ENCODE results near the gene GSTA5.

DNA sequence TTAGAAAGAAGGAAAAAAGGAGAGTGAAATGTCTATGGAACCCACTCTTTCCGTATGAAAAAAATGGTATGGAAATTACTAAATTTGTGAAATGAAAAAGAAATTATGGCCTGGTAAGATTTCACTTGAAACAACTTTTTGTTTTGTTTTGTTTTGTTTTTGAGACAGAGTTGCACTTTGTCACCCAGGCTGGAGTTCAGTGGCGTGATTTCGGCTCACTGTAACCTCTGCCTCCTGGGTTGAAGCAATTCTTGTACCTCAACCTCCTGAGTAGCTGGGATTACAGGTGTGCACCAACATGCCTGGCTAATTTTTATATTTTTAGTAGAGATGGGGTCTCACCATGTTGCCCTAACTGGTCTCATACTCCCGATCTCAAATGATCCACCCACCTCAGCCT lies 17.8 kb upstream of the GSTA5 start:
- TF ChIP-seq RAD21 (IDR thresholded peaks at IDR 0.05 in 1 of 2, conservative IDR thresholded peaks at IDR 0.05 in 1 of 2; ENCODE audit: low read depth in 2 of 2, low read length in 2 of 2) = no peak
- no peak for TF ChIP-seq HDAC6 (IDR thresholded peaks at IDR 0.05; ENCODE audit: low read depth, low read length)
- TF ChIP-seq SP1 (IDR thresholded peaks at IDR 0.05; ENCODE audit: low read depth, low read length) = no peak
- TF ChIP-seq, protein P1, sequence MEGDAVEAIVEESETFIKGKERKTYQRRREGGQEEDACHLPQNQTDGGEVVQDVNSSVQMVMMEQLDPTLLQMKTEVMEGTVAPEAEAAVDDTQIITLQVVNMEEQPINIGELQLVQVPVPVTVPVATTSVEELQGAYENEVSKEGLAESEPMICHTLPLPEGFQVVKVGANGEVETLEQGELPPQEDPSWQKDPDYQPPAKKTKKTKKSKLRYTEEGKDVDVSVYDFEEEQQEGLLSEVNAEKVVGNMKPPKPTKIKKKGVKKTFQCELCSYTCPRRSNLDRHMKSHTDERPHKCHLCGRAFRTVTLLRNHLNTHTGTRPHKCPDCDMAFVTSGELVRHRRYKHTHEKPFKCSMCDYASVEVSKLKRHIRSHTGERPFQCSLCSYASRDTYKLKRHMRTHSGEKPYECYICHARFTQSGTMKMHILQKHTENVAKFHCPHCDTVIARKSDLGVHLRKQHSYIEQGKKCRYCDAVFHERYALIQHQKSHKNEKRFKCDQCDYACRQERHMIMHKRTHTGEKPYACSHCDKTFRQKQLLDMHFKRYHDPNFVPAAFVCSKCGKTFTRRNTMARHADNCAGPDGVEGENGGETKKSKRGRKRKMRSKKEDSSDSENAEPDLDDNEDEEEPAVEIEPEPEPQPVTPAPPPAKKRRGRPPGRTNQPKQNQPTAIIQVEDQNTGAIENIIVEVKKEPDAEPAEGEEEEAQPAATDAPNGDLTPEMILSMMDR (IDR thresholded peaks at IDR 0.05; ENCODE audit: control extremely low read depth in 1 of 3, insufficient read depth in 1 of 3, low read depth in 1 of 3, low read length in 3 of 3) = no peak
- no peak for TF ChIP-seq BACH1 (IDR thresholded peaks at IDR 0.05; ENCODE audit: low read length)
- no peak for TF ChIP-seq EP300 (IDR thresholded peaks at IDR 0.05; ENCODE audit: borderline replicate concordance in 1 of 2, low read depth in 2 of 2, low read length in 2 of 2)
- TF ChIP-seq BCL11A (IDR thresholded peaks at IDR 0.05; ENCODE audit: low read depth in 2 of 2, low read length in 2 of 2) = no peak
